ENCODE data around the gene LIFR. TPM values are rescaled to one million over a fixed set of nuclear protein-coding genes. Genes with fewer than 3 reads are reported as not detected.

LIFR gene
- total RNA-seq, 1 experiment from 2014 or later: 46.0 TPM

GRCh38 chr5:38593959-38594358 lies 37.5 kb upstream of the LIFR start:
- no peak for DNase-seq (ENCODE audit: low read depth in 1 of 2, low spot score in 2 of 2)
- no peak overlapping the region for H3K27ac ChIP-seq
- H3K4me3 ChIP-seq: no peak overlapping the region
- peaks cover 63% of the 10 kb centered on the region for H3K4me1 ChIP-seq (replicated peaks)
- H3K36me3 ChIP-seq: no peaks in the 10 kb centered on the region
- H3K27me3 ChIP-seq (replicated peaks): no peaks in the 10 kb centered on the region
- H3K9me3 ChIP-seq (replicated peaks): no peaks in the 10 kb centered on the region

GRCh38 chr5:38591523-38591849 lies 35.0 kb upstream of the LIFR start:
- peak; percentile 47 to 80 for DNase-seq (ENCODE audit: low read depth in 1 of 2, low spot score in 2 of 2)

GRCh38 chr5:38590838-38591522 lies 34.5 kb upstream of the LIFR start:
- Histone ChIP-seq H3K27ac (no peak overlapping the region; the same call in 1 of the 2 replicates), H3K4me3 (no peak overlapping the region), H3K4me1 (replicated peaks) (peaks cover 36% of the 10 kb centered on the region)

More at GRCh38 chr5:38591523-38591849, 35.0 kb upstream of the LIFR start:
- H3K36me3 ChIP-seq: no peaks in the 10 kb centered on the region
- H3K9me3 ChIP-seq (replicated peaks): no peaks in the 10 kb centered on the region
- H3K4me3 ChIP-seq: no peak overlapping the region
- peaks cover 41% of the 10 kb centered on the region for H3K4me1 ChIP-seq (replicated peaks)
- peak overlapping the region; percentile 39 for H3K27ac ChIP-seq
- no peaks in the 10 kb centered on the region for H3K27me3 ChIP-seq (replicated peaks)

GRCh38 chr5:38589629-38590028 lies 33.2 kb upstream of the LIFR start:
- H3K4me3 ChIP-seq: no peak overlapping the region
- H3K4me1 ChIP-seq (replicated peaks): peaks cover 22% of the 10 kb centered on the region
- no peaks in the 10 kb centered on the region for H3K36me3 ChIP-seq
- no peaks in the 10 kb centered on the region for H3K9me3 ChIP-seq (replicated peaks)
- no peaks in the 10 kb centered on the region for H3K27me3 ChIP-seq (replicated peaks)
- no peak for DNase-seq (ENCODE audit: low read depth in 1 of 2, low spot score in 2 of 2)
- H3K27ac ChIP-seq: no peak overlapping the region

More at GRCh38 chr5:38590838-38591522, 34.5 kb upstream of the LIFR start:
- Histone ChIP-seq H3K9me3 (replicated peaks) (no peaks in the 10 kb centered on the region), H3K27me3 (replicated peaks) (no peaks in the 10 kb centered on the region), H3K36me3 (no peaks in the 10 kb centered on the region)
- no peak for DNase-seq (ENCODE audit: low read depth in 1 of 2, low spot score in 2 of 2)

- Histone ChIP-seq H3K27me3 (replicated peaks) (no peaks in the 10 kb centered on the region), H3K4me1 (replicated peaks) (peaks cover 12% of the 10 kb centered on the region), H3K9me3 (replicated peaks) (no peaks in the 10 kb centered on the region), H3K27ac (no peak overlapping the region), H3K36me3 (no peaks in the 10 kb centered on the region), H3K4me3 (no peak overlapping the region)
- DNase-seq (ENCODE audit: low read depth in 1 of 2, low spot score in 2 of 2): no peak
Observed at GRCh38 chr5:38585816-38586215, 29.4 kb upstream of the LIFR start.

GRCh38 chr5:38583500-38583899 lies 27.1 kb upstream of the LIFR start:
- peaks cover 6% of the 10 kb centered on the region for H3K4me1 ChIP-seq (replicated peaks)
- no peak for DNase-seq (ENCODE audit: low read depth in 1 of 2, low spot score in 2 of 2)
- no peaks in the 10 kb centered on the region for H3K36me3 ChIP-seq
- H3K4me3 ChIP-seq: no peak overlapping the region
- H3K27ac ChIP-seq: no peak overlapping the region
- no peaks in the 10 kb centered on the region for H3K9me3 ChIP-seq (replicated peaks)
- no peaks in the 10 kb centered on the region for H3K27me3 ChIP-seq (replicated peaks)

GRCh38 chr5:38582975-38583319 lies 26.5 kb upstream of the LIFR start:
- H3K36me3 ChIP-seq: no peaks in the 10 kb centered on the region
- no peaks in the 10 kb centered on the region for H3K9me3 ChIP-seq (replicated peaks)
- H3K27me3 ChIP-seq (replicated peaks): no peaks in the 10 kb centered on the region
- no peak overlapping the region for H3K4me3 ChIP-seq
- DNase-seq (ENCODE audit: low read depth in 1 of 2, low spot score in 2 of 2): no peak
- H3K27ac ChIP-seq: no peak overlapping the region
- peaks cover 6% of the 10 kb centered on the region for H3K4me1 ChIP-seq (replicated peaks)

GRCh38 chr5:38582293-38582974 lies 26.0 kb upstream of the LIFR start:
- no peak for DNase-seq (ENCODE audit: low read depth in 1 of 2, low spot score in 2 of 2)
- Histone ChIP-seq H3K36me3 (no peaks in the 10 kb centered on the region), H3K9me3 (replicated peaks) (no peaks in the 10 kb centered on the region), H3K4me1 (replicated peaks) (peaks cover 6% of the 10 kb centered on the region), H3K27ac (no peak overlapping the region), H3K4me3 (no peak overlapping the region), H3K27me3 (replicated peaks) (no peaks in the 10 kb centered on the region)

- H3K4me3 ChIP-seq: no peak overlapping the region
- H3K9me3 ChIP-seq (replicated peaks): no peaks in the 10 kb centered on the region
- H3K4me1 ChIP-seq (replicated peaks): peaks cover 6% of the 10 kb centered on the region
- DNase-seq (ENCODE audit: low read depth in 1 of 2, low spot score in 2 of 2): no peak
- H3K36me3 ChIP-seq: no peaks in the 10 kb centered on the region
- no peaks in the 10 kb centered on the region for H3K27me3 ChIP-seq (replicated peaks)
- no peak overlapping the region for H3K27ac ChIP-seq
Observed at GRCh38 chr5:38581597-38581996, 25.2 kb upstream of the LIFR start.

- no peak for DNase-seq (ENCODE audit: low read depth in 1 of 2, low spot score in 2 of 2)
- H3K27ac ChIP-seq: no peak overlapping the region
- no peaks in the 10 kb centered on the region for H3K36me3 ChIP-seq
- H3K4me3 ChIP-seq: no peak overlapping the region
- no peaks in the 10 kb centered on the region for H3K27me3 ChIP-seq (replicated peaks)
- H3K4me1 ChIP-seq (replicated peaks): peaks cover 6% of the 10 kb centered on the region
- no peaks in the 10 kb centered on the region for H3K9me3 ChIP-seq (replicated peaks)
Observed at GRCh38 chr5:38579105-38579504, 22.7 kb upstream of the LIFR start.

GRCh38 chr5:38576961-38577684 lies 20.7 kb upstream of the LIFR start:
- Histone ChIP-seq H3K27ac (no peak overlapping the region), H3K9me3 (replicated peaks) (no peaks in the 10 kb centered on the region), H3K4me1 (replicated peaks) (no peaks in the 10 kb centered on the region), H3K4me3 (no peak overlapping the region), H3K36me3 (no peaks in the 10 kb centered on the region), H3K27me3 (replicated peaks) (no peaks in the 10 kb centered on the region)
- no peak for DNase-seq (ENCODE audit: low read depth in 1 of 2, low spot score in 2 of 2)

- Histone ChIP-seq H3K27me3 (replicated peaks) (no peaks in the 10 kb centered on the region), H3K4me3 (no peak overlapping the region), H3K9me3 (replicated peaks) (no peaks in the 10 kb centered on the region), H3K4me1 (replicated peaks) (no peaks in the 10 kb centered on the region), H3K36me3 (no peaks in the 10 kb centered on the region), H3K27ac (no peak overlapping the region)
- DNase-seq (ENCODE audit: low read depth in 1 of 2, low spot score in 2 of 2): no peak
Observed at GRCh38 chr5:38576442-38576841, 20.0 kb upstream of the LIFR start.

- H3K4me1 ChIP-seq (replicated peaks): no peaks in the 10 kb centered on the region
- no peak for DNase-seq (ENCODE audit: low read depth in 1 of 2, low spot score in 2 of 2)
- H3K9me3 ChIP-seq (replicated peaks): no peaks in the 10 kb centered on the region
- H3K36me3 ChIP-seq: no peaks in the 10 kb centered on the region
- H3K4me3 ChIP-seq: no peak overlapping the region
- no peaks in the 10 kb centered on the region for H3K27me3 ChIP-seq (replicated peaks)
- no peak overlapping the region for H3K27ac ChIP-seq
Observed at GRCh38 chr5:38575476-38575875, 19.0 kb upstream of the LIFR start.

- H3K27ac ChIP-seq: no peak overlapping the region
- no peak for DNase-seq (ENCODE audit: low read depth in 1 of 2, low spot score in 2 of 2)
- no peaks in the 10 kb centered on the region for H3K36me3 ChIP-seq
- H3K9me3 ChIP-seq (replicated peaks): no peaks in the 10 kb centered on the region
- H3K4me1 ChIP-seq (replicated peaks): no peaks in the 10 kb centered on the region
- H3K4me3 ChIP-seq: no peak overlapping the region
- no peaks in the 10 kb centered on the region for H3K27me3 ChIP-seq (replicated peaks)
Observed at GRCh38 chr5:38574009-38574408, 17.6 kb upstream of the LIFR start.
